Liver (tissue), 3 donors: ENCODE data around the gene SUPT4H1.

Experiments
- CTCF ChIP-seq: fragments of 150-350 bp; IDR thresholded peaks from 2 replicates; pipeline ENCODE4 v1.5.1; 2017; ENCODE audit warnings: improper control_type of control experiment, low read depth, low read length; ENCODE audit not compliant: missing input control
- MAX ChIP-seq: IDR thresholded peaks from 2 replicates; pipeline ENCODE4 v1.6.1; 2016; ENCODE audit warnings: antibody characterized with exemption
- RAD21 ChIP-seq, 2 donors: IDR thresholded peaks; 2 replicates each; pipeline ENCODE4 v1.6.1; 2016; ENCODE audit warnings: antibody characterized with exemption in 2 of 2, mild to moderate bottlenecking in 2 of 2
- TAF1 ChIP-seq: conservative IDR thresholded peaks from 2 replicates; pipeline ENCODE4 v1.6.1; 2016; ENCODE audit warnings: antibody characterized with exemption, mild to moderate bottlenecking
- donor health status: healthy.
- donor health status: healthy.

GRCh38 chr17:58338454-58338840 lies 13.6 kb downstream of the SUPT4H1 start:
- TF ChIP-seq RAD21 (IDR thresholded peaks at IDR 0.05) (no peak), CTCF (no peak), MAX (no peak), TAF1 (no peak)
